Brain microvascular endothelial cell (primary cell): ENCODE results near the gene MESD.

Source experiments
- DNase-seq: peaks from one replicate; pipeline ENCODE4 v3.0.0-alpha.2; 2020
- H3K27ac ChIP-seq: fragments of 250-450 bp; sonication (Bioruptor Pico); 2 replicates; pipeline ENCODE4 v1.5.1; 2020; ENCODE audit warnings: mild to moderate bottlenecking, moderate library complexity
- H3K27me3 ChIP-seq: fragments of 250-450 bp; sonication (Bioruptor Pico); replicated peaks from 2 replicates; pipeline ENCODE4 v1.5.1; 2020; ENCODE audit warnings: mild to moderate bottlenecking
- H3K36me3 ChIP-seq: fragments of 250-450 bp; sonication (Bioruptor Pico); replicated peaks from 2 replicates; pipeline ENCODE4 v1.5.1; 2020; ENCODE audit warnings: mild to moderate bottlenecking
- H3K4me3 ChIP-seq: 2 replicates; pipeline ENCODE4 v1.5.1; 2011; ENCODE audit warnings: low read depth, mild to moderate bottlenecking, control low read depth, low read length, moderate library complexity
- in situ Hi-C: cut with HindIII; loops from 2 replicates; pipeline ENCODE4 v1.10.0; 2017; ENCODE audit warnings: low sequenced_read_pairs, low pct_ligation_motif_present
- TF ChIP-seq, protein P1 (sequence below): IDR thresholded peaks from 2 replicates; pipeline ENCODE4 v1.5.1; 2011; ENCODE audit warnings: low read depth, mild to moderate bottlenecking, moderate library complexity, low read length, control low read depth, inconsistent platforms; ENCODE audit errors: missing control alignments

Gene MESD

DNA sequence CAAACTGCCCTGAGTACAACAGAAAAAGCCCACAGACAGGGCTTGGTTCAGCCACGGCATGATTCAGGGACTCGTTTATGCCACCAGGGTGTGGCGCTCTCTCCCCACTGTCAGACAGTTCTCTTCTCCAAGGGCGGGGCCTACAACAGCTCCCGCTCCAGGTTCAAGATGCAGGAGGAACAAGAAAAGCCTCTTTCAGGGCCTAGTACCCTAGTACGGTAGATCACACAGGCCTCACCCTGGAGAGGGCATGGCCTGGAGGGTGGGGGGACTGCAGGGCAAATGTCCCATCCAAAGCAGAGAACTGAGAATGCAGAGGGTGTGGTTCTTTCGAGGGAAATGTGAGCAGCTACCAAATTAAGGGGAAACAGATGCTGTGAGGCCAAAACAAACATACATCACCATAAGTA is 12.0 kb downstream of the MESD start:
- H3K27ac ChIP-seq: no peak overlapping the region
- H3K36me3 ChIP-seq: peaks cover 6% of the 10 kb centered on the region
- no peaks in the 10 kb centered on the region for H3K27me3 ChIP-seq
- H3K4me3 ChIP-seq: no peak overlapping the region
- in situ Hi-C loops: no loop called here
- TF ChIP-seq, protein P1, sequence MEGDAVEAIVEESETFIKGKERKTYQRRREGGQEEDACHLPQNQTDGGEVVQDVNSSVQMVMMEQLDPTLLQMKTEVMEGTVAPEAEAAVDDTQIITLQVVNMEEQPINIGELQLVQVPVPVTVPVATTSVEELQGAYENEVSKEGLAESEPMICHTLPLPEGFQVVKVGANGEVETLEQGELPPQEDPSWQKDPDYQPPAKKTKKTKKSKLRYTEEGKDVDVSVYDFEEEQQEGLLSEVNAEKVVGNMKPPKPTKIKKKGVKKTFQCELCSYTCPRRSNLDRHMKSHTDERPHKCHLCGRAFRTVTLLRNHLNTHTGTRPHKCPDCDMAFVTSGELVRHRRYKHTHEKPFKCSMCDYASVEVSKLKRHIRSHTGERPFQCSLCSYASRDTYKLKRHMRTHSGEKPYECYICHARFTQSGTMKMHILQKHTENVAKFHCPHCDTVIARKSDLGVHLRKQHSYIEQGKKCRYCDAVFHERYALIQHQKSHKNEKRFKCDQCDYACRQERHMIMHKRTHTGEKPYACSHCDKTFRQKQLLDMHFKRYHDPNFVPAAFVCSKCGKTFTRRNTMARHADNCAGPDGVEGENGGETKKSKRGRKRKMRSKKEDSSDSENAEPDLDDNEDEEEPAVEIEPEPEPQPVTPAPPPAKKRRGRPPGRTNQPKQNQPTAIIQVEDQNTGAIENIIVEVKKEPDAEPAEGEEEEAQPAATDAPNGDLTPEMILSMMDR: peak; percentile 75
- DNase-seq: peak; percentile 20

DNA sequence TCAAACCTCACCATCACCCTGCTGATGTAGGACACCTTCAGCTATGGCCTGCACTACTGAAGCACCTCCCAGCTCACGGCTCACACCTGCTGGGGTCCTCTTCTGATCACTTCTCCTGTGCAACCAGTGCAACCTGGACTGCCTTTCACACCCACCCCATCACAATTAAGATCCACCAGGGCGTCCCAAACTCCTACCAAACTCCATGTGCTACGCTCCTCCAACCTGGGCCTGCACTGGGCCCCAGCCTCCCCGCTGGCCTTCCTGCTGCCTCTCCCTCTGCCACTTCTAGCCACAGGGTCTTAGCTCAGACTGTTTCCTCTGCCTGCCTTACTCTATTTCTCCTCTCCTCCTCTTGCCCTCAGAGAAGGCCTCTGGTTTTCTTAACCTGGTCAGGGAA is 12.8 kb downstream of the MESD start:
- DNase-seq: no peak
- in situ Hi-C loops: no loop called here
- H3K27ac ChIP-seq: no peak overlapping the region
- H3K36me3 ChIP-seq: peaks cover 6% of the 10 kb centered on the region
- H3K4me3 ChIP-seq: no peak overlapping the region
- TF ChIP-seq, protein P1: no peak
- H3K27me3 ChIP-seq: no peaks in the 10 kb centered on the region

DNA sequence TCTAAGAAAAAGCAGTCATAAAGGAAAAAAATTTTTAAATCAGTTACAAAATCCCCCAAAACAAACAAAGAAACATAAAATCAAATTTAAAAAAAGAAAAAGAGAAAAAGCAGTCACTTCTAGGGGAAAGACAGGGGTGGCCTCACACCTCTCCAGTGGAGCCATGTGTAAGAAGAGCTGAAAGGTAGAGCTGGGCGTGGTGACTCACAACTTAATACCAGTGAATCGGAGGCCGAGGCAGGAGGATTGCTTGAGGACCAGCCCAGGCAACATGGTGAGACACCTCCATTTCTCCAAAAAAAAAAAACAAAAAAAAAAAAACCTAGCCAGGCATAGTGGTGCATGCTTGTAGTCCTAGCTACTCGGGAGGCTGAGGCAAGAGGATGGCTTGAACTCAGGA is 14.7 kb downstream of the MESD start:
- Histone ChIP-seq H3K27me3 (no peaks in the 10 kb centered on the region), H3K27ac (no peak overlapping the region), H3K36me3 (peaks cover 6% of the 10 kb centered on the region), H3K4me3 (no peak overlapping the region)
- TF ChIP-seq, protein P1: no peak
- in situ Hi-C loops: no loop called here
- no peak for DNase-seq

DNA sequence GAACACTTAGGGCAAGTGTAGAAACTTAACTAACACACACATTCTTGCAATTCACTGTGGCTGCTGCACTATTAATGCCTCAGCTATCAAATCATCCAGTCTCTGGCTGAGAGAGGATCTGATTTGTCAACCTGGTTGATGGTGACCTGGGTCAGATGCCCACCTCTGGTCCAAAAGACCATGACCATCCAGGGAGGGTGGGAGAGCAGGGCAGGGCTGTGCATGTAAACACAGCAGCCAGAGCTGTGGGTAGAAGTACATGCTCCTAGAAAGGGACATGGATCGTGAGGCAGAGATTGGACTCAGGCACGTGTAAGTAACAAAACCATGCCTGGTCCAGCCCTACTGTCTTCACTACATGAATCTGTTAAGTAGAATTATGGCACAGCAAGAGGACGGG is 17.3 kb downstream of the MESD start:
- H3K36me3 ChIP-seq: no peaks in the 10 kb centered on the region
- H3K27ac ChIP-seq: no peak overlapping the region
- DNase-seq: no peak
- TF ChIP-seq, protein P1: no peak
- H3K27me3 ChIP-seq: no peaks in the 10 kb centered on the region
- H3K4me3 ChIP-seq: no peak overlapping the region
- in situ Hi-C loops: no loop called here

DNA sequence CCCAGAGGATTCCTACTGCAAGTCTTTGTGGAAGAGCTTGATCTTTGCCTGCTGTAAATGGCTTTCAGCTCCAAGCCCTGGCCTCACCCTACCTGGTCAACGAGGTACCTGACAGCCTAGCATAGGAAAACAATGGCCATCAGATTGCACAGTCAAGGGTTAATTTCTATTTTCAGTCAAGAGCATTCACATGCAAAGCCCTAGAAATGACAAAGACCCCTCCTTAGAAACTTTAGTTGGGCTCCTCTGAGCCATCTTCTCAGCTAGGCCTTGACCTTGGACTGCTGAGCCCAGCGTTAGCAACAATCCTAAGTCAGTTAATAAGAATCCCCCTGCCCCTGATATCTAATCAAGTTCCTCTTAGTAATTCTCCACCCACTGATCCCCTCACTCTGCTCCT is 18.5 kb downstream of the MESD start:
- H3K4me3 ChIP-seq: no peak overlapping the region
- TF ChIP-seq, protein P1: no peak
- in situ Hi-C loops: no loop called here
- no peaks in the 10 kb centered on the region for H3K27me3 ChIP-seq
- H3K36me3 ChIP-seq: no peaks in the 10 kb centered on the region
- H3K27ac ChIP-seq: no peak overlapping the region
- no peak for DNase-seq

DNA sequence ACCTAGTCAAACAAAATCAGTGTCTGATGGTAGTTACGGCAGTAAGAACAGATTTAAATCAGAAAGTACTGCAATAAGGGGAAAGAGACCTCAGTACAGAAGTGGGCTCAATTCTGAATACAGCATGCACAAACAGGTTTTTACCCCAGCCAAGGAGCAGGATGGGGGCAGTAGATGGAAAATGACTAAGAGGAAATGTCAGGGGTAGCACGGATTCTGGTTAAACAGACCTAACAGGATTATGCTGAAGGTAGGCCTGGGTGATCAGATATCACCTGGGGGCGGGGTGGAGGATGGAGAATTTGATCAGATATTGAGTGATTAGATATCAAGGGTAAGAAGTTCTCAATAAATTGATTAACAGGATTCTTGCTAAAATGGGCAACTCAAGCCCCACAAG is 19.0 kb downstream of the MESD start:
- no peak overlapping the region for H3K4me3 ChIP-seq
- no peak overlapping the region for H3K27ac ChIP-seq
- H3K36me3 ChIP-seq: no peaks in the 10 kb centered on the region
- DNase-seq: no peak
- in situ Hi-C loops: no loop called here
- TF ChIP-seq, protein P1: no peak
- H3K27me3 ChIP-seq: no peaks in the 10 kb centered on the region
